ENCODE results near the gene EFHD2.

- TF ChIP-seq CTCF (IDR thresholded peaks at IDR 0.05; ENCODE audit: low read depth, low read length) = no peak
- no peak for TF ChIP-seq EZH2phosphoT487 (IDR thresholded peaks at IDR 0.05; ENCODE audit: low read depth)
Measured at GRCh38 chr1:15388201-15388880, 21.3 kb upstream of the EFHD2 start.

Measured in OCI-LY3 (cell line).